ENCODE results near the gene LRMDA.

GRCh38 chr10:75472685-75473084 is 41.3 kb downstream of the LRMDA start:
- no peak for TF ChIP-seq CTCF (IDR thresholded peaks at IDR 0.05; ENCODE audit: borderline replicate concordance, extremely low read depth, low read length, poor library complexity, severe bottlenecking)
- TF ChIP-seq EZH2 (IDR thresholded peaks at IDR 0.05; ENCODE audit: borderline replicate concordance, low read depth, low read length, severe bottlenecking), result no peak

All from DND-41 (cell line).